Measurements from ENCODE around the gene DCUN1D4. TPM values are rescaled to one million over a fixed set of nuclear protein-coding genes. Genes with fewer than 3 reads are reported as not detected.

The DCUN1D4 gene
- total RNA-seq, 1 experiment from 2014 or later: 50.2 TPM

- H4K20me1 ChIP-seq (ENCODE audit: insufficient read depth): no peaks in the 10 kb centered on the region
- POLR2A ChIA-PET: no interaction called here
- H2AFZ ChIP-seq (ENCODE audit: low read depth, low read length, poor library complexity, severe bottlenecking): no peak overlapping the region
- H3K9me2 ChIP-seq (ENCODE audit: insufficient read depth): no peaks in the 10 kb centered on the region
- no peak overlapping the region for H3K4me2 ChIP-seq (ENCODE audit: low read length)
- no peak for DNase-seq (ENCODE audit: low read depth, low spot score)
- H3K9me3 ChIP-seq (ENCODE audit: control insufficient read depth in 1 of 2, insufficient read depth in 1 of 2, low read depth in 1 of 2, low read length in 2 of 2): no peaks in the 10 kb centered on the region
- RAD21 ChIA-PET (ENCODE audit: low non-redundant PET in 1 of 2, low total read pairs in 2 of 2, uncharacterized antibody in 2 of 2, unreplicated experiment in 2 of 2): no interaction called here
- H3K4me3 ChIP-seq (replicated peaks in 1 of 2; ENCODE audit: low read depth in 1 of 2, low read length in 2 of 2): no peak overlapping the region
- no peak overlapping the region for H3K9ac ChIP-seq (ENCODE audit: low read length)
- H3K36me3 ChIP-seq (ENCODE audit: control insufficient read depth in 1 of 2, insufficient read depth in 2 of 2, low read length in 2 of 2): no peaks in the 10 kb centered on the region
- no peaks in the 10 kb centered on the region for H3K79me2 ChIP-seq (ENCODE audit: insufficient read depth, low read length)
- no peaks in the 10 kb centered on the region for H3K4me1 ChIP-seq (ENCODE audit: control insufficient read depth in 1 of 2, insufficient read depth in 2 of 2, low read length in 2 of 2)
- CTCF ChIA-PET: no interaction called here
- TF ChIP-seq ATF3 (IDR thresholded peaks at IDR 0.05) (no peak), JUND (IDR thresholded peaks at IDR 0.05) (no peak), EZH2phosphoT487 (IDR thresholded peaks at IDR 0.05; ENCODE audit: borderline replicate concordance) (no peak), ZBTB33 (IDR thresholded peaks at IDR 0.05; ENCODE audit: extremely low read depth, insufficient replicate concordance, low read length) (no peak), CTCF (IDR thresholded peaks at IDR 0.05 in 2 of 3, conservative IDR thresholded peaks at IDR 0.05 in 1 of 3; ENCODE audit: borderline replicate concordance in 1 of 3, insufficient read depth in 1 of 3, low read depth in 2 of 3, low read length in 2 of 3) (no peak), SP1 (IDR thresholded peaks at IDR 0.05; ENCODE audit: low read depth) (no peak)
- no peaks in the 10 kb centered on the region for H3K27me3 ChIP-seq (ENCODE audit: insufficient read depth, low read length)
- intact Hi-C loops (cut with micrococcal nuclease): no loop called here
- H3K27ac ChIP-seq (ENCODE audit: low read depth, low read length): no peak overlapping the region
- no peak for ATAC-seq
- BruUV-seq (replicated peaks): no TSS peak
Observed at GRCh38 chr4:51958199-51958968, 115.4 kb downstream of the DCUN1D4 start.
